Liver (tissue), 9 donors: ENCODE measurements around the gene TBCB. TPM values are rescaled to one million over a fixed set of nuclear protein-coding genes. Genes with fewer than 3 reads are reported as not detected.

Source experiments
- DNase-seq: peaks from one replicate; pipeline ENCODE4 v3.0.0-alpha.2; 2017; ENCODE audit warnings: low spot score
- H3K27ac ChIP-seq, 2 donors: one replicate each; pipeline ENCODE4 v1.7.0; 2013; ENCODE audit warnings: inconsistent platforms in 2 of 2, low read length in 2 of 2, control low read depth in 1 of 2, low read depth in 1 of 2, mild to moderate bottlenecking in 1 of 2
- H3K27me3 ChIP-seq, 4 donors: one replicate each; pipeline versions ENCODE4 v1.6.1 to v1.7.0; 2013; ENCODE audit warnings: low read length in 3 of 4, inconsistent platforms in 1 of 4, mild to moderate bottlenecking in 1 of 4, moderate library complexity in 1 of 4; ENCODE audit not compliant: control insufficient read depth in 4 of 4, insufficient read depth in 4 of 4
- H3K36me3 ChIP-seq, 4 donors: one replicate each; pipeline versions ENCODE4 v1.6.1 to v1.7.0; 2013; ENCODE audit warnings: low read length in 3 of 4, mild to moderate bottlenecking in 3 of 4, low read depth in 1 of 4, moderate library complexity in 1 of 4; ENCODE audit not compliant: control insufficient read depth in 4 of 4, insufficient read depth in 3 of 4
- H3K4me1 ChIP-seq, 4 donors: one replicate each; pipeline versions ENCODE4 v1.6.1 to v1.7.0; 2013; ENCODE audit warnings: low read length in 3 of 4, mild to moderate bottlenecking in 3 of 4, moderate library complexity in 1 of 4; ENCODE audit not compliant: control insufficient read depth in 4 of 4, insufficient read depth in 4 of 4
- H3K4me3 ChIP-seq, 3 donors: one replicate each; pipeline versions ENCODE4 v1.6.1 to v1.7.0; 2013; ENCODE audit warnings: low read length in 3 of 3, control low read depth in 1 of 3, low read depth in 1 of 3, mild to moderate bottlenecking in 1 of 3
- H3K9ac ChIP-seq, 2 donors: one replicate each; pipeline ENCODE4 v1.7.0; 2013; ENCODE audit warnings: low read length in 2 of 2, mild to moderate bottlenecking in 2 of 2, moderate library complexity in 2 of 2, control low read depth in 1 of 2, low read depth in 1 of 2
- H3K9me3 ChIP-seq, 4 donors: one replicate each; pipeline versions ENCODE4 v1.6.1 to v1.7.0; 2013; ENCODE audit warnings: low read length in 3 of 4; ENCODE audit not compliant: control insufficient read depth in 4 of 4
- ATF3 ChIP-seq: IDR thresholded peaks from 2 replicates; pipeline ENCODE4 v1.6.1; 2016; ENCODE audit warnings: antibody characterized with exemption
- CTCF ChIP-seq: fragments of 150-350 bp; IDR thresholded peaks from 2 replicates; pipeline ENCODE4 v1.5.1; 2017; ENCODE audit warnings: improper control_type of control experiment, low read depth, low read length; ENCODE audit not compliant: missing input control
- EGR1 ChIP-seq, 2 donors: IDR thresholded peaks; 2 replicates each; pipeline ENCODE4 v1.6.1; 2016 to 2018; ENCODE audit warnings: antibody characterized with exemption in 2 of 2, low read depth in 2 of 2
- FOXA1 ChIP-seq: IDR thresholded peaks from 2 replicates; pipeline ENCODE4 v1.6.1; 2016; ENCODE audit warnings: antibody characterized with exemption
- FOXA2 ChIP-seq: IDR thresholded peaks from 2 replicates; pipeline ENCODE4 v1.6.1; 2016; ENCODE audit warnings: antibody characterized with exemption
- GABPA ChIP-seq, 2 donors: IDR thresholded peaks in 1 of 2; conservative IDR thresholded peaks in 1 of 2; 2 replicates each; pipeline ENCODE4 v1.6.1; 2016; ENCODE audit warnings: antibody characterized with exemption in 2 of 2, mild to moderate bottlenecking in 1 of 2, moderate library complexity in 1 of 2
- HNF4A ChIP-seq, 2 donors: conservative IDR thresholded peaks; 2 replicates each; pipeline ENCODE4 v1.6.1; 2016; ENCODE audit warnings: antibody characterized with exemption in 2 of 2, mild to moderate bottlenecking in 2 of 2
- HNF4G ChIP-seq: IDR thresholded peaks from 2 replicates; pipeline ENCODE4 v1.6.1; 2016; ENCODE audit warnings: antibody characterized with exemption
- JUND ChIP-seq, 2 donors: IDR thresholded peaks; 2 replicates each; pipeline ENCODE4 v1.6.1; 2016; ENCODE audit warnings: antibody characterized with exemption in 2 of 2
- MAX ChIP-seq: IDR thresholded peaks from 2 replicates; pipeline ENCODE4 v1.6.1; 2016; ENCODE audit warnings: antibody characterized with exemption
- NR2F2 ChIP-seq: IDR thresholded peaks from 2 replicates; pipeline ENCODE4 v1.6.1; 2016; ENCODE audit warnings: antibody characterized with exemption
- RAD21 ChIP-seq, 2 donors: IDR thresholded peaks; 2 replicates each; pipeline ENCODE4 v1.6.1; 2016; ENCODE audit warnings: antibody characterized with exemption in 2 of 2, mild to moderate bottlenecking in 2 of 2
- REST ChIP-seq: IDR thresholded peaks from 2 replicates; pipeline ENCODE4 v1.6.1; 2016; ENCODE audit warnings: antibody characterized with exemption, mild to moderate bottlenecking
- RXRA ChIP-seq, 2 donors: IDR thresholded peaks; 2 replicates each; pipeline ENCODE4 v1.6.1; 2017 to 2018; ENCODE audit warnings: antibody characterized with exemption in 2 of 2, mild to moderate bottlenecking in 1 of 2
- SP1 ChIP-seq: IDR thresholded peaks from 2 replicates; pipeline ENCODE4 v1.6.1; 2018; ENCODE audit warnings: antibody characterized with exemption, mild to moderate bottlenecking
- YY1 ChIP-seq: IDR thresholded peaks from 2 replicates; pipeline ENCODE4 v1.6.1; 2016; ENCODE audit warnings: antibody characterized with exemption, mild to moderate bottlenecking
- ZBTB33 ChIP-seq: IDR thresholded peaks from 2 replicates; pipeline ENCODE4 v1.6.1; 2016; ENCODE audit warnings: antibody characterized with exemption
- WGBS: extraction: QIAGEN DNeasy Blood & Tissue Kit; methylation state at CpG from one replicate; pipeline ENCODE4 v1.1.7; 2013; 5-methylcytosine and 5-hydroxymethylcytosine counted together
- polyA plus RNA-seq, 2 donors: library from polyadenylated mRNA; stranded (reverse) in 1 of 2; unstranded in 1 of 2; fragments of 200-250 nt in 1 of 2; fragments of >200 nt in 1 of 2; fragmentation: Nextera tagmentation in 1 of 2; extraction: Ambion mirVana in 1 of 2; gene quantifications; one replicate each; pipeline versions ENCODE4 v1.2.1 to v1.2.3, GENCODE V29; 2013 to 2015
- total RNA-seq, 2 donors: library from RNA; depleted of rRNA; stranded (reverse); fragments of >200 nt; gene quantifications; one replicate each; pipeline ENCODE4 v1.2.3, GENCODE V29; 2014
- donor health status: healthy.
- donor health status: healthy.
- donor health status: healthy.
- donor health status: healthy.
- donor health status: healthy.

Gene TBCB
- total and polyA plus RNA-seq, 4 donors = 29.8 to 61.3 (median 39.8) TPM

- no peak for DNase-seq
- WGBS = 94% methylated on average over 13 of the region's 13 CpGs
- TF ChIP-seq MAX (no peak), CTCF (no peak), YY1 (no peak), RXRA (IDR thresholded peaks at IDR 0.05) (no peak), HNF4G (no peak), HNF4A (conservative IDR thresholded peaks at IDR 0.05) (no peak), RAD21 (IDR thresholded peaks at IDR 0.05) (no peak), FOXA2 (no peak), SP1 (no peak), EGR1 (IDR thresholded peaks at IDR 0.05; ENCODE audit: low read depth in 2 of 2) (no peak), REST (no peak), FOXA1 (no peak), JUND (IDR thresholded peaks at IDR 0.05) (no peak), GABPA (IDR thresholded peaks at IDR 0.05 in 1 of 2, conservative IDR thresholded peaks at IDR 0.05 in 1 of 2) (no peak), ATF3 (no peak), NR2F2 (no peak), ZBTB33 (no peak)
- H3K9ac ChIP-seq = no peak overlapping the region
- no peaks in the 10 kb centered on the region for H3K27me3 ChIP-seq
- no peaks in the 10 kb centered on the region for H3K36me3 ChIP-seq
- H3K4me1 ChIP-seq = no peaks in the 10 kb centered on the region
- H3K27ac ChIP-seq = no peak overlapping the region
- H3K9me3 ChIP-seq = no peaks in the 10 kb centered on the region
- no peak overlapping the region for H3K4me3 ChIP-seq
These were observed 24.2 kb upstream of the TBCB start for GRCh38 chr19:36090910-36091695.
